Measurements from ENCODE around the gene CLTA.
"Not testable (repeated sequence)": the region's sequence is repeated elsewhere in the genome, so short reads cannot be mapped to it uniquely, and the experiment has no call there.

CLTA gene

GRCh38 chr9:36239205-36239604 lies 48.5 kb downstream of the CLTA start:
- DNase-seq (ENCODE audit: low read depth in 2 of 2), result not testable (repeated sequence)

DNA sequence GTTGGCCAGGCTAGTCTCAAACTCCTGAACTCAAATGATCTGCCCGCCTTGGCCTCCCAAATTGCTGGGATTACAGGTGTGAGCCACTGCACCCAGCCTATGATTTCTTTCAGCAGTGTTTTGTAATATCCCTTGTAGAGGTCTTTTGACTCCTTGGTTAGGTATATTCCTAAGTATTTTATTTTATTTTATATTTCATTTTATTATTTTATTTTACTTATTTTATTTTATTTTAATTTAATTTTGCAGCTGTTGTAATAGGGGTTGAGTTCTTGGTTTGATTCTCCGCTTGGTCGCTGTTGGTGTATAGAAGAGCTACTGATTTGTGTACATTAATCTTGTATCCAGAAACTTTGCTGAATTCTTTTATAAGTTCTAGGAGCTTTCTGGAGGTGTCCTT lies 49.0 kb downstream of the CLTA start:
- not testable (repeated sequence) for DNase-seq (ENCODE audit: low read depth in 2 of 2)

DNA sequence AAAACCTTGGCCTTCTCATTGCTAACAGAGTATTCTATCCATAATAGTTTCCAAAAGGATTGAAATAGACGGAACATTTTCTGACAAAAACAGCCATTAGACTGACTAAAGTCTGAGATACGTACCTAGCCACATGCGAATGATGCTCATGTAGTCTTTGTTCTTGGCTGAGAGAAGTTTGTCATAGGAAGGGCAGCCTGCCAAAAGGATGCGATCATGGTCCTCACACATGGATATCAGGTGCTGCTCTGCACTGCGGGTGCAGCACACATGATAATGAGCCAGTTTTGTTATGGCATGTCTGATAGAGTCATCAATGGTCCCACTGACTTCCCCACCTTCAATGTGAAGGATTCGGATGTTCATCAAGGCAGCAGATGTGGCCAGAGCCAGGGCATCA lies 55.2 kb downstream of the CLTA start:
- no peak for DNase-seq (ENCODE audit: low read depth in 2 of 2)

DNA sequence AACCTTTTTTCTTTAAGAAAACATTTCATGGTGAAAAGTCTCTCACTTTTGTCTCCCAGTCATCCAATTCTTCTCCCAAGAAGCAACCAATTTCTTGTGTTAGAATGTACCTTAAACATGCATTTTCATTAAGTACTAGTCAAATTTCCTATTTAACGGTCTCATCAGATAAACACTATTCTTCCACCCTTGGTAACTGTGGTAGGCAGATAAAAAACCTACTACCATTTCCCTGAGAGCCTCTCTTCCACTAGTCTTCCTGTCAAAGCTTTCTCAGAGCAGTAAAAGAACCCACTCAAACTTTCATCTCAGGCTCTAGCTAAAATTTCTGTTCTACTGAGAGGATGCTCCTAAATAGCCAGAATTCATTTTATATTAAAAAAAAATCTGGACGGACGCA lies 56.6 kb downstream of the CLTA start:
- DNase-seq (ENCODE audit: low read depth in 2 of 2), result no peak

DNA sequence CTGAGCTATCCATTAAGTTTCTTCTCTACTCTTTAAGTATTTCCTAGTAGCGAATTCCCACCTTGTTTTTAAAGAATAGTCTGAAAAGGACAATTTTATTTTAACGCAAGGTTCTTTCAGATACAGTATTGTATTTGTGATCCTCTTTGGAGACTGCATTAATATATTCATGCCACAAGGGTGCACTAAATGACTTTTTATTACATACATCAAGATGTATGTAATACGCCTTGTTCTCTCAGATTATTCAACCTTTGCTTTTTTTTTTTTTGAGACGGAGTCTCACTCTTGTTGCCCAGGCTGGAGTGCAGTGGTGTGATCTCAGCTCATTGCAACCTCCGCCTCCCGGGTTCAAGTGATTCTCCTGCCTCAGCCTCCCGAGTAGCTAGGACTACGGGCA lies 57.3 kb downstream of the CLTA start:
- DNase-seq (ENCODE audit: low read depth in 2 of 2), result not testable (repeated sequence)

GRCh38 chr9:36249189-36249588 lies 58.5 kb downstream of the CLTA start:
- DNase-seq (ENCODE audit: low read depth in 2 of 2), result no peak

DNA sequence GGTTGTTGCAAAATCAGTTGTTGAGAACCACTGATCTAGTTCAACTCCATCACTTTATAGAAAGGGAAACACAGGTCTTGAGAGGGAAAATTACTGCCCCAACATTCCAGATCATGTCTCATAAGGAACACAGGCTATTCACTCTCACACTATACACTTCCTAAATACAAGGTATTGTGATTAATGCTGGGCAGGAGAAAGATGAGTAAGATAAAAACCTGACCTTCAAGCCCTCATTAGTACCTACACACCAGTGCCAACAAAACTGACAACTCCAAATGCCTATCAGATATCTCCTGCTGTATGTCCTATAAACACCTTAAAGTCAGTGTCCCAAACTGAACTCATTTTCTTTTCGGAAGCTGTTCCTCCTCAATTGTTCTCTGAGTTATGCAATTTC lies 59.4 kb downstream of the CLTA start:
- no peak for DNase-seq (ENCODE audit: low read depth in 2 of 2)

DNA sequence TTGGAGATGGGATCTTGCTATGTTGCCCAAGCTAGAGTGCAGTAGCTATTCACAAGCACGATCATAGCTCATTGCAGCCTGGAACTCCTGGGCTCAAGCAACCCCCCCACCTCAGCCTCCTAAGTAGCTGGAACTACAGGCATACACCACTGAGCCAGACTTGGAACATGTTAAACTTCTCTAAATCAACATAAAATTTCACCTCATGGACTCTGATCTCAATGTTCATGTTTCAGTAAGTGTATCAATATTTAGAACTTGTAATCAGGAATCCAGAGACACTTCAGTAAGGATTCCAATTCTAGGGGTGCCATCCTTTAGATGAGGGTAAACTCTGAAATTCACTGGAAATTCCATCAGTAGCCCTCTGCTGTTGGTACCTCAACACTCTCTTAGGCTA lies 60.7 kb downstream of the CLTA start:
- no peak for DNase-seq (ENCODE audit: low read depth in 2 of 2)

DNA sequence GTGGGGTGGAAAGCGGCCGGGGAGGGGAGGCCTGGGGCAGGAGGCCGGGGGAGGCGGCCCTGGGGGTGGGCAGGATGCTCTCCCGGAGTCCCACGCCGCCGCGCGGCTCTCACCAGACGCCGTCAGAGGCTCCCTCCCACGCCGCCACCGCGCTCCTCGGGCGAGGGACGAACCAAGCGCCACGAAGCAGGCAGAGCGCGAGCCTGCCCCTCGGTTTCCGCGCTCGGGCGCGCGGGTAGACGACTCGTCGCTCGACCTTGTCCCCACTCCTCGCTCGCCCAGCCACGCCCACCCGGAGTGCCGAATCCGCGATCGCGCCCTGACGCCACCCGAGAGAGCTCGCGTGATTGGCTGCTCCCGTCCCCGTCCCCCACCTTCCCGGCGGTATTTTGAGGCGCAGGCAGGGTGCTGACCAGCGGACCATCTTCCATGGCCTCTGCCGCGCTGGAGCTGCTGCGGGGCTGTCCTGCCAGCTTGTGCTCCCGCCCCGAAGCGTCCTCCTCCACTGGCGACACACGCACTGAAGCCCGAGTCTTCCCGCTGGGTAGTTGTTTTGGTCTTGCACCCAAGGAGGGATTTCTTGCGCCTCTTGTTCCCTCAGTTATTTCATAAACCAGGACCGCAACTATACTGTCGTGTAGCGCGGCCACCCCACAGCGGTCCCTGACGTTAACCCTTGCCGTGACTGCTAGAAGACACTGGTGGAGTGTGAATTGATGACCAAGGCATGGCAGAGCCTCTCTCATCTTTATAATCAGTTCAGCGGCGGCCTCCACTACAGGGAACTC lies 67.7 kb downstream of the CLTA start, which contains the start of gene GNE:
Gene GNE (minus strand): TSS at position 241 of the 788 bp plus-strand sequence. CDS start 9,093 bp downstream, outside the sequence.
- DNase-seq (ENCODE audit: low read depth in 2 of 2), result peak; percentile 96

- no peak for DNase-seq (ENCODE audit: low read depth in 2 of 2)
These were observed 68.3 kb downstream of the CLTA start for GRCh38 chr9:36258996-36259533.
